ENCODE measurements around the gene ST6GALNAC6. TPM values are rescaled to one million over a fixed set of nuclear protein-coding genes. Genes with fewer than 3 reads are reported as not detected.
A peak's percentile ranks its signal among the peaks of the same experiment; 100 is the strongest.

Gene ST6GALNAC6
- total and polyA plus RNA-seq, 2 of the 8 experiments (the other 6 are each of a cell fraction or from before 2014, with no cell fraction given), result 43.7 to 64.4 TPM

- peak in 1 of 2 experiments; percentile 74; a peak in 2 of 4 replicates for TF ChIP-seq SIN3A (conservative IDR thresholded peaks at IDR 0.05 in 1 of 2, IDR thresholded peaks at IDR 0.05 in 1 of 2; ENCODE audit: low read depth in 1 of 2, low read length in 2 of 2)
- TF ChIP-seq CHD2 (IDR thresholded peaks at IDR 0.05; ENCODE audit: low read length), result peak; percentile 59; the same call in 1 of the 2 replicates
- no peak for TF ChIP-seq BRCA1 (IDR thresholded peaks at IDR 0.05; ENCODE audit: low read depth, low read length)
- peak; percentile 22 to 82; a peak in 1 of 4 replicates for TF ChIP-seq HDAC2 (IDR thresholded peaks at IDR 0.05; ENCODE audit: borderline replicate concordance in 1 of 2, low read depth in 2 of 2, low read length in 2 of 2)
- TF ChIP-seq TBP (IDR thresholded peaks at IDR 0.05; ENCODE audit: low read depth, low read length), result peak; percentile 49; the same call in 1 of the 2 replicates
- TF ChIP-seq ASH2L (IDR thresholded peaks at IDR 0.05; ENCODE audit: low read length), result peak; percentile 67
- peak; percentile 22; the same call in 1 of the 2 replicates for TF ChIP-seq MAX (IDR thresholded peaks at IDR 0.05)
- no peak for TF ChIP-seq NRF1 (IDR thresholded peaks at IDR 0.05; ENCODE audit: low read depth, low read length)
- TF ChIP-seq EP300 (IDR thresholded peaks at IDR 0.05; ENCODE audit: borderline replicate concordance in 1 of 2, low read depth in 2 of 2, low read length in 2 of 2), result no peak
- TF ChIP-seq, protein P1, sequence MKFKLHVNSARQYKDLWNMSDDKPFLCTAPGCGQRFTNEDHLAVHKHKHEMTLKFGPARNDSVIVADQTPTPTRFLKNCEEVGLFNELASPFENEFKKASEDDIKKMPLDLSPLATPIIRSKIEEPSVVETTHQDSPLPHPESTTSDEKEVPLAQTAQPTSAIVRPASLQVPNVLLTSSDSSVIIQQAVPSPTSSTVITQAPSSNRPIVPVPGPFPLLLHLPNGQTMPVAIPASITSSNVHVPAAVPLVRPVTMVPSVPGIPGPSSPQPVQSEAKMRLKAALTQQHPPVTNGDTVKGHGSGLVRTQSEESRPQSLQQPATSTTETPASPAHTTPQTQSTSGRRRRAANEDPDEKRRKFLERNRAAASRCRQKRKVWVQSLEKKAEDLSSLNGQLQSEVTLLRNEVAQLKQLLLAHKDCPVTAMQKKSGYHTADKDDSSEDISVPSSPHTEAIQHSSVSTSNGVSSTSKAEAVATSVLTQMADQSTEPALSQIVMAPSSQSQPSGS (IDR thresholded peaks at IDR 0.05; ENCODE audit: low read length), result peak; percentile 45; the same call in 1 of the 2 replicates
- peak; percentile 76 for TF ChIP-seq KDM4A (IDR thresholded peaks at IDR 0.05; ENCODE audit: low read depth, low read length, severe bottlenecking)
- peak; percentile 98 for TF ChIP-seq GABPA (IDR thresholded peaks at IDR 0.05; ENCODE audit: borderline replicate concordance, insufficient read depth, low read length)
- TF ChIP-seq TAF7 (optimal IDR thresholded peaks at IDR 0.05; ENCODE audit: borderline replicate concordance, low read depth, low read length), result peak; percentile 57
- TF ChIP-seq SAP30 (IDR thresholded peaks at IDR 0.05; ENCODE audit: insufficient read depth, insufficient replicate concordance, low read length), result no peak
- no peak for TF ChIP-seq HDAC6 (IDR thresholded peaks at IDR 0.05; ENCODE audit: low read depth, low read length)
- TF ChIP-seq CREB1 (IDR thresholded peaks at IDR 0.05), result peak; percentile 88
- peak; percentile 69 for TF ChIP-seq SIX5 (IDR thresholded peaks at IDR 0.05; ENCODE audit: low read depth, low read length)
- TF ChIP-seq KDM1A (IDR thresholded peaks at IDR 0.05; ENCODE audit: borderline replicate concordance, low read length), result peak; percentile 98
Measured at GRCh38 chr9:127937388-127938297, 38.2 kb upstream of the ST6GALNAC6 start, which contains the start of gene DPM2 (continued).
